ENCODE measurements around the gene METTL25B. TPM values are rescaled to one million over a fixed set of nuclear protein-coding genes. Genes with fewer than 3 reads are reported as not detected.

Gene METTL25B
- total RNA-seq, 1 donor = 12.5 TPM

- DNase-seq (ENCODE audit: low read depth) = peak; percentile 75
- H3K4me3 ChIP-seq (ENCODE audit: low read depth, low read length) = peak overlapping the region; percentile 99
- TF ChIP-seq CTCF (IDR thresholded peaks at IDR 0.05; ENCODE audit: insufficient read depth, low read depth, low read length) = peak; percentile 74
Measured at GRCh38 chr1:156726549-156727226, 1.6 kb upstream of the METTL25B start.

- TF ChIP-seq CTCF (IDR thresholded peaks at IDR 0.05; ENCODE audit: insufficient read depth, low read depth, low read length) = no peak
- DNase-seq (ENCODE audit: low read depth) = no peak
- peak overlapping the region; percentile 99 for H3K4me3 ChIP-seq (ENCODE audit: low read depth, low read length)
Measured at GRCh38 chr1:156727492-156727891, 777 bp upstream of the METTL25B start.

- peak; percentile 99 for DNase-seq (ENCODE audit: low read depth)
- peak; percentile 0 for TF ChIP-seq CTCF (IDR thresholded peaks at IDR 0.05; ENCODE audit: insufficient read depth, low read depth, low read length)
- H3K4me3 ChIP-seq (ENCODE audit: low read depth, low read length) = peak within 1 kb of the TSS; percentile 99
Measured at GRCh38 chr1:156728599-156729462, 562 bp downstream of the METTL25B start, which contains the start of gene ISG20L2. TSS of gene ISG20L2 (minus strand) at chr1:156728766. CDS start at chr1:156727652, 1,114 bp downstream.

- TF ChIP-seq CTCF (IDR thresholded peaks at IDR 0.05; ENCODE audit: insufficient read depth, low read depth, low read length) = no peak
- no peak overlapping the region for H3K4me3 ChIP-seq (ENCODE audit: low read depth, low read length)
- no peak for DNase-seq (ENCODE audit: low read depth)
Measured at GRCh38 chr1:156733989-156734584, 5.8 kb downstream of the METTL25B start.

GRCh38 chr1:156738407-156738806 lies 10.1 kb downstream of the METTL25B start:
- H3K4me3 ChIP-seq (ENCODE audit: low read depth, low read length) = no peak overlapping the region
- TF ChIP-seq CTCF (IDR thresholded peaks at IDR 0.05; ENCODE audit: insufficient read depth, low read depth, low read length) = no peak
- no peak for DNase-seq (ENCODE audit: low read depth)

- no peak for TF ChIP-seq CTCF (IDR thresholded peaks at IDR 0.05; ENCODE audit: insufficient read depth, low read depth, low read length)
- no peak overlapping the region for H3K4me3 ChIP-seq (ENCODE audit: low read depth, low read length)
- no peak for DNase-seq (ENCODE audit: low read depth)
Measured at GRCh38 chr1:156738916-156739315, 10.6 kb downstream of the METTL25B start.

Data from fibroblast of villous mesenchyme (primary cell).